Fibroblast of lung (primary cell): ENCODE measurements around the gene LHFPL6.

Experiments used
- EZH2 ChIP-seq: IDR thresholded peaks from 2 replicates; pipeline ENCODE4 v1.5.1; 2012; ENCODE audit warnings: low read length, control low read depth, mild to moderate bottlenecking; ENCODE audit errors: missing control alignments
- TF ChIP-seq, protein P1 (sequence below), 2 donors: IDR thresholded peaks in 1 of 2; conservative IDR thresholded peaks in 1 of 2; 1 replicate in 1 of 2; 2 replicates in 1 of 2; pipeline ENCODE4 v1.5.1; 2011 to 2012; ENCODE audit warnings: low read length in 2 of 2, control low read depth in 1 of 2, inconsistent platforms in 1 of 2, low read depth in 1 of 2, mild to moderate bottlenecking in 1 of 2

- TF ChIP-seq, protein P1, sequence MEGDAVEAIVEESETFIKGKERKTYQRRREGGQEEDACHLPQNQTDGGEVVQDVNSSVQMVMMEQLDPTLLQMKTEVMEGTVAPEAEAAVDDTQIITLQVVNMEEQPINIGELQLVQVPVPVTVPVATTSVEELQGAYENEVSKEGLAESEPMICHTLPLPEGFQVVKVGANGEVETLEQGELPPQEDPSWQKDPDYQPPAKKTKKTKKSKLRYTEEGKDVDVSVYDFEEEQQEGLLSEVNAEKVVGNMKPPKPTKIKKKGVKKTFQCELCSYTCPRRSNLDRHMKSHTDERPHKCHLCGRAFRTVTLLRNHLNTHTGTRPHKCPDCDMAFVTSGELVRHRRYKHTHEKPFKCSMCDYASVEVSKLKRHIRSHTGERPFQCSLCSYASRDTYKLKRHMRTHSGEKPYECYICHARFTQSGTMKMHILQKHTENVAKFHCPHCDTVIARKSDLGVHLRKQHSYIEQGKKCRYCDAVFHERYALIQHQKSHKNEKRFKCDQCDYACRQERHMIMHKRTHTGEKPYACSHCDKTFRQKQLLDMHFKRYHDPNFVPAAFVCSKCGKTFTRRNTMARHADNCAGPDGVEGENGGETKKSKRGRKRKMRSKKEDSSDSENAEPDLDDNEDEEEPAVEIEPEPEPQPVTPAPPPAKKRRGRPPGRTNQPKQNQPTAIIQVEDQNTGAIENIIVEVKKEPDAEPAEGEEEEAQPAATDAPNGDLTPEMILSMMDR (conservative IDR thresholded peaks at IDR 0.05 in 1 of 2, IDR thresholded peaks at IDR 0.05 in 1 of 2; ENCODE audit: low read depth in 1 of 2, low read length in 2 of 2), result no peak
- no peak for TF ChIP-seq EZH2
Observed at GRCh38 chr13:39419876-39420275, 183.1 kb downstream of the LHFPL6 start.
